ENCODE data around the gene TAX1BP3.

The TAX1BP3 gene

GRCh38 chr17:3681565-3681964 lies 13.2 kb upstream of the TAX1BP3 start:
- no peak for DNase-seq
- no peaks in the 10 kb centered on the region for H3K27me3 ChIP-seq
- H3K4me1 ChIP-seq: no peaks in the 10 kb centered on the region
- TF ChIP-seq CTCF (IDR thresholded peaks at IDR 0.05; ENCODE audit: low read depth, low read length): no peak
- H3K36me3 ChIP-seq: no peaks in the 10 kb centered on the region
- no peaks in the 10 kb centered on the region for H3K9me3 ChIP-seq
- no peak overlapping the region for H3K4me3 ChIP-seq (ENCODE audit: low read depth, low read length)

GRCh38 chr17:3681057-3681456 lies 12.7 kb upstream of the TAX1BP3 start:
- Histone ChIP-seq H3K36me3 (no peaks in the 10 kb centered on the region), H3K4me1 (no peaks in the 10 kb centered on the region), H3K9me3 (no peaks in the 10 kb centered on the region), H3K27me3 (no peaks in the 10 kb centered on the region), H3K4me3 (ENCODE audit: low read depth, low read length) (no peak overlapping the region)
- no peak for TF ChIP-seq CTCF (IDR thresholded peaks at IDR 0.05; ENCODE audit: low read depth, low read length)
- DNase-seq: no peak

GRCh38 chr17:3679531-3680126 lies 11.3 kb upstream of the TAX1BP3 start:
- Histone ChIP-seq H3K36me3 (no peaks in the 10 kb centered on the region), H3K9me3 (no peaks in the 10 kb centered on the region), H3K4me1 (no peaks in the 10 kb centered on the region), H3K27me3 (no peaks in the 10 kb centered on the region), H3K4me3 (ENCODE audit: low read depth, low read length) (no peak overlapping the region)
- no peak for TF ChIP-seq CTCF (IDR thresholded peaks at IDR 0.05; ENCODE audit: low read depth, low read length)
- no peak for DNase-seq

GRCh38 chr17:3678821-3679530 lies 10.6 kb upstream of the TAX1BP3 start:
- Histone ChIP-seq H3K4me3 (ENCODE audit: low read depth, low read length) (no peak overlapping the region), H3K9me3 (no peaks in the 10 kb centered on the region), H3K27me3 (no peaks in the 10 kb centered on the region), H3K36me3 (no peaks in the 10 kb centered on the region), H3K4me1 (no peaks in the 10 kb centered on the region)
- TF ChIP-seq CTCF (IDR thresholded peaks at IDR 0.05; ENCODE audit: low read depth, low read length): no peak
- no peak for DNase-seq

GRCh38 chr17:3678095-3678820 lies 9.9 kb upstream of the TAX1BP3 start:
- no peak overlapping the region for H3K4me3 ChIP-seq (ENCODE audit: low read depth, low read length)
- no peaks in the 10 kb centered on the region for H3K4me1 ChIP-seq
- H3K27me3 ChIP-seq: no peaks in the 10 kb centered on the region
- no peak for DNase-seq
- no peaks in the 10 kb centered on the region for H3K9me3 ChIP-seq
- TF ChIP-seq CTCF (IDR thresholded peaks at IDR 0.05; ENCODE audit: low read depth, low read length): no peak
- H3K36me3 ChIP-seq: no peaks in the 10 kb centered on the region

GRCh38 chr17:3675886-3676285 lies 7.5 kb upstream of the TAX1BP3 start:
- no peak for DNase-seq
- no peaks in the 10 kb centered on the region for H3K9me3 ChIP-seq
- no peaks in the 10 kb centered on the region for H3K4me1 ChIP-seq
- H3K4me3 ChIP-seq (ENCODE audit: low read depth, low read length): no peak overlapping the region
- H3K27me3 ChIP-seq: no peaks in the 10 kb centered on the region
- TF ChIP-seq CTCF (IDR thresholded peaks at IDR 0.05; ENCODE audit: low read depth, low read length): no peak
- H3K36me3 ChIP-seq: no peaks in the 10 kb centered on the region
